Measurements from ENCODE around the gene LDLR. TPM values are rescaled to one million over a fixed set of nuclear protein-coding genes. Genes with fewer than 3 reads are reported as not detected.

Gene LDLR
- 124 TPM for total RNA-seq

DNA sequence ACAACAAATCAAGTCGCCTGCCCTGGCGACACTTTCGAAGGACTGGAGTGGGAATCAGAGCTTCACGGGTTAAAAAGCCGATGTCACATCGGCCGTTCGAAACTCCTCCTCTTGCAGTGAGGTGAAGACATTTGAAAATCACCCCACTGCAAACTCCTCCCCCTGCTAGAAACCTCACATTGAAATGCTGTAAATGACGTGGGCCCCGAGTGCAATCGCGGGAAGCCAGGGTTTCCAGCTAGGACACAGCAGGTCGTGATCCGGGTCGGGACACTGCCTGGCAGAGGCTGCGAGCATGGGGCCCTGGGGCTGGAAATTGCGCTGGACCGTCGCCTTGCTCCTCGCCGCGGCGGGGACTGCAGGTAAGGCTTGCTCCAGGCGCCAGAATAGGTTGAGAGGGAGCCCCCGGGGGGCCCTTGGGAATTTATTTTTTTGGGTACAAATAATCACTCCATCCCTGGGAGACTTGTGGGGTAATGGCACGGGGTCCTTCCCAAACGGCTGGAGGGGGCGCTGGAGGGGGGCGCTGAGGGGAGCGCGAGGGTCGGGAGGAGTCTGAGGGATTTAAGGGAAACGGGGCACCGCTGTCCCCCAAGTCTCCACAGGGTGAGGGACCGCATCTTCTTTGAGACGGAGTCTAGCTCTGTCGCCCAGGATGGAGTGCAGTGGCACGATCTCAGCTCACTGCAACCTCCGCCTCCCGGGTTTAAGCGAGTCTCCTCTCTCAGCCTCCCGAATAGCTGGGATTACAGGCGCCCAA, at the start of gene LDLR:
Gene LDLR, plus strand, starts transcription at position 210 of the 760 bp plus-strand sequence. Its CDS starts 86 bp downstream, at position 296.
- DNase-seq, result peak; percentile 93

DNA sequence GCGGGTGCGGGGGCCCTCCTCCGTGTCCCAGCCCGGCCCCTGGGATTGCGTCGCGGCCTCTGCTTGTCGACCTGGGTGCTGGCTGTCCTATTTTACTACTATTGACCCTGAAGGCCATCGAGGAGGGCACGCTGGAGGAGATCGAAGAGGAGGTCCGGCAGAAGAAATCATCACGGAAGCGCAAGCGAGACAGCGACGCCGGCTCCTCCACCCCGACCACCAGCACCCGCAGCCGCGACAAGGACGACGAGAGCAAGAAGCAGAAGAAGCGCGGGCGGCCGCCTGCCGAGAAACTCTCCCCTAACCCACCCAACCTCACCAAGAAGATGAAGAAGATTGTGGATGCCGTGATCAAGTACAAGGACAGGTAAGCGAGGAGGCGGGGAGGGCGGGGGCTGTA, 48.1 kb upstream of the LDLR start:
- no peak for DNase-seq

DNA sequence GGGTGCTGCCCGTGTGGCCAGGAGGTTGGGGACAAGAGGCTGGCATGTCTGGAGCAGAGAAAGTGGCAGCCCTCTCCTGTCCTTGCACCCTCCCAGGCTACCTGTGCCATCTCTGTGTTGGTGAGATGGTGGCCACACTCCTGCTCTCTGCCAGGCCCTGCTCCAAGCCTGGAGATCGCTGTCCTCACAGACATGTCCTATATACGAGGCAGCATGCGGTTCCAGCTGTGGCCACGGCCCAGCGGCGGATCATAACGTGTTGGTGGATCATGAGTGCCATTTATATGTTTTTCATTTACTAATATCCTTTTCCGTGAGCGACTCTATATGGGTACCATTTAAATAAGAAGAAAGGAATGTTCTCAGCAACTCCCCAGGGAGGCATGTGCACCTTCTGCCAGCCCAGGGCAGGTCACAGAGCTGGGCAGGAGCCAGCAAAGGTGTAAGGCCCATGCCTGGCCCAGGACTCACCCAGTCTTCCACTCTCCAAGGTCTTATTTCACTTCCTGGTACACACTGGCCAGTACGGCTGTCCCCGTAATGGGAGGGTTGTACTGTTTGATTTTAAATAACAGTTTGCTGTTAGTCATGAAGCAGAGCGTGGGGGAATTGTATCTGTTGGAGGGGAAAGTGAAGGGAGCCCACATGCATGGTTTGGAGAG, 47.2 kb upstream of the LDLR start:
- DNase-seq, result no peak

DNA sequence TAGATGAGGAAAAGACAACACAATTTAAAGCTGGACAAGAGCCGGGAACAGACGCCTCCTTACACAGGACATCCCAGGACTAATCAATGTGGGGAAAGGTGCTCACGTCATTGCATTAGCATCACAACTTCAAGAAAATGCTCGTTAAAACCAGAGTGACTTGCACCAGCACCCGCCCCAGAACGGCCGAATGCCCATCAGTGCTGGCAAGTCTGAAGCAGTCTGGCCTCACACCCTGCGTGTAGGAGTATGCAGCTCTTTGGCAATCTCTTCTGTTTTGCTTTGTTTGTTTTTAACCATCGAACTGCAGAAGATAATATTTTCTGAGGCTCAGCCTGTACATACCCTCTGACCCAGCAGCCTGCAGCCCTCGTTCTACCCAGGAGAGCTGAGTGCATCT, 44.8 kb upstream of the LDLR start:
- DNase-seq, result no peak

DNA sequence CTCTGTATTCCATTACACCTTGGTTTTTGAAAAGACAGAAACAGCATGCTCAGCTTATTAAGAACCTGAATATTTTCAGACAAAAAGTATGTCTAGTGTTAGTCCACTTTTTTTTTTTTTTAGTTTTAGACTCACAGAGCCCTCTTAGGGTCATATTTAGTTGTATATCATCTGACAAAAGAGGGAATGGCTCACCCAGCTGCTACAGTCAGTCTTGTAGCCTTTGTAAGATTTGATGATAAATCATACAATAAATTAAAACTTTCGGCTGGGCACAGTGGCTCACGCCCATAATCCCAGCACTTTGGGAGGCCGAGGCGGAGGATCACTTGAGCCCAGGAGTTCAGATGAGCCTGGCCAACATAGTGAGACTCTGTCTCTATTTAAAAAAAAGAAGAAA, 43.7 kb upstream of the LDLR start:
- DNase-seq, result no peak

DNA sequence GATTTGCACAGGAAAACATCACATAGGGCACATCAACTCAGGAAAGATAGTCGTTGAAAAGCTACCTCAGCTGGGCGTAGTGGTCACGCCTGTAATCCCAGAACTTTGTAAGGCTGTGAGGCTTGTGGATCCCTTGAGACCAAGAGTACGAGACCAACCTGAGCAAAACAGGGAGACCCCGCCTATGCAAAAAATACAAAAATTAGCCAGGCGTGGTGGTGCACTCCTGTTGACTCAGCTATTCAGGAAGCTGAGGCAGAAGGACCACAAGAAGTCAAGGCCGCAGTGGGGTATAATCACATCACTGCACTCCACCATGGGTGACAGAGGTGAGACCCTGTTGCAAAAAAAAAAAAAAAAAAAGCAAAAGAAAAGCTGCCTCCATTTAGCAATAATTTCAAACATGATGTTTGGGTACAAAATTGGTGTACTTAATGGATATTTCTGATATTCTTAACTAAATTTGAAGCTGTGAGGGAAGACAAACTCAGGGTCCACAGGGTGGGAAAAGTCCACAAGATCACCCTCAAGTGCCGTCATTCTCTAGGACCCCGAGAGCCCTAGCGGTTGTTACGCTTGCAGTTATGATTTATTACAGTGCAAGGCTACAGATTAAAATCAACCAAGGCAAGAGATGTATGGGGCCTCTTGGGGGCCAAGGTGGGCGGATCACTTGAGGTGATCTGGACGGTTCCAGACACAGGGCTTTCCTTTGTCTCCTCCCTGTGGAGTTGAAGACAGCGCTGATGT, 42.5 kb upstream of the LDLR start:
- no peak for DNase-seq

DNA sequence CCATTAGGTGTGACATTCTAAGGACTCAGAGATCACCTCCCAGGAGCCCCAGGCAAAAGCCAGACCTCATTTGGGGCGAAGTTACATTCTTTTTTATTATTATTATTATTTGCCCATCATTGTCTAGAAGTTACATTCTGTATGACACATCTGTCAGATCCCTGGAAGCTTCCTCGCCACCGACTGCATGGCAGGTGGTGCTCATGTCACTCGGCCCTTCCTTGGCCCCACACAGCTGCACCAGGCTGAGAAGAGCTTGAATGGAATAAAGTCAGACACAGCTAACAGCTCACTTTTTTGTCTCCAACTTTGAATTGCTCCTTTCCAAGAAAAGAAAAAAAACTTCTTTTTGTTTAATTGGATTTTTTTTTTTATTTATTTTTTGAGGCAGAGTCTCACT, 41.4 kb upstream of the LDLR start:
- no peak for DNase-seq

DNA sequence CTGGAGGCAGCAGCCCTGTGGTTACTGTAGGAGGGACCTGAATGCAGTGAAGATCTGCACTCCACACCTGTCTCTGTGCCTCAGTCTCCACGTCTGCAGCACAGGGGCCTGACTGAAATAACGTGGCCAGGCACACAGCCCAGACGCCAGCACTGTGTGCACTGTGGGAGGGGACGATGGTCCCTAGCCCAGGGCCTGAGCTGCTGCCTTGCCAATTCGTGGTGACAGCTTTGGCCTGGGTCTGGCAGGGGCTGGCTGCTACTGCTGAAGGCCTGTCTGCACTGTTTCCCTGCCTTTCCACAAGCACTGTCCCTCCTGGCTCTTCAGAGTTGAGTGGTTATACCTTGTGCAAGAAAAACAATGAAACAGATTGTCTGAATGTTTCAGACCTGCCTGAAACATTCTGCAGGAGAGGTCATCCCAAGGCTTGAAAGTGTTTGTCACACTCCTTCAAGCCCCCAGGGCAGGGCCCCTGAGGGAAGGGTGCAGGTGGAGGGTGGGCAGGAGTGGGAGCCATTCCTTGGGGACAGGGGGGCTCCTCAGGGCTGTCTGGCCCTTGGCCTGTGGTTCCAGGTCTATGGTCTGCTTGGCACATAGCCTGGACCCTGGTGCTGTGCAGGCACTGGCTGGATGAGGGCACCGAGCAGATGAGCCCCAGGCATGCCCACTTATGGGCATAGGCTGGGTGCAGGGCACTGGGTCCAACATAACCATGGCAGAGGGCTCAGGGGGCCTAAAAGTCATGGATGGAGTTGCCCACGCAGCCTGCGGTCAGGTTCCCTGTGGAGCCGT, 38.7 kb upstream of the LDLR start:
- no peak for DNase-seq

DNA sequence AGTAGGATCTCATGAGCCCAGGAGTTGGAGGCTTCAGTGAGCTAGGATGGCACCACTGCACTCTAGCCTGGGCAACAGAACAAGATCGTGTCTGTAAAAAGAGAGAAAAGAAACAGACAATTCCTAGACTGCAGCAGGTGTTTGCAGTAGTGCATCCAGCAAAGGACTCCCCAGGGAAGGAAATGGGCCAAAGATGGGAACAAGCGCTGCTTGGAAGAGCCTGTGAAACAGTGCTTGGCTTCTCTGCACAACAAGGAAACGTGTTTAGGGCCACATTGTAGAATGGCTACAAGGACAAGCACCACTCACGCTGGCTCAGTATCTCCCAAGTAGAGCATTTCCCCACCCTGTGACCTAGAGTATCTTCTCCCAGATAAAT, 35.5 kb upstream of the LDLR start:
- DNase-seq, result no peak

DNA sequence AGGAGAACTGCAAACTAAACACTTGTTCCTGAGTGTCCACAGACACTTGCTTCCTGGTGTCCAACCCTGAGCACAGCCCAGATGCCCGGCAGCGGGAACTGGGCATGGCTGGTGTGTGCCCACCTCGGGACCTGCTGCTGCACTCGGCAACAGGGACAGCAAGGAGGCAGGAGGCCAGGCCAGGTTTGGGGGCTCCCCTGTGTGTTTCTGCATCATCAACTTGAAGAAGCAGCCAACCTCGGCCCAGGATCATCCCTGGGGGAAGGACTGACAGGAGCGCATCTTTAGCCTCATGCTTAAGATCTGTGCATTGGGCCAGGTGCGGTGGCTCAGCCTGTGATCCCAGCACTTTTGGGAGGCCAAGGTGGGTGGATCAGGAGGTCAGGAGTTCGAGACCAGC, 35.1 kb upstream of the LDLR start:
- no peak for DNase-seq

DNA sequence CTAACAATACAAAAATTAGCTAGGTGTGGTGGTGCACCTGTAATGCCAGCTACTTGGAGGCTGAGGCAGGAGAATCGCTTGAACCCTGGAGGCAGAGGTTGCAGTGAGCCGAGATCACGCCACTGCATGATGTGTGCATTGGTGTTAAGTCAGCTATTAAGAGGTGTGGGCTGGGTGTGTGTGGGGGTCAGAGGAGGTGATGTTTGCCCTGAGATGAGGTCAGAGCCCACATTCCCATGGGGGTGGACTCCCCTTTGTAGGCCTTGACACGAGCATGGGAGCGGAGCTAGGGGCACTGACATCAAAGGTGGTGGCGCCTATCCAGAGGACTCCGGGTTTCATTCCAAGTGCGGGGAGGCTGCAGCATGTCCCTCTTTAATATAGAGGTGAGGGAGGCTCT, 34.6 kb upstream of the LDLR start:
- no peak for DNase-seq

DNA sequence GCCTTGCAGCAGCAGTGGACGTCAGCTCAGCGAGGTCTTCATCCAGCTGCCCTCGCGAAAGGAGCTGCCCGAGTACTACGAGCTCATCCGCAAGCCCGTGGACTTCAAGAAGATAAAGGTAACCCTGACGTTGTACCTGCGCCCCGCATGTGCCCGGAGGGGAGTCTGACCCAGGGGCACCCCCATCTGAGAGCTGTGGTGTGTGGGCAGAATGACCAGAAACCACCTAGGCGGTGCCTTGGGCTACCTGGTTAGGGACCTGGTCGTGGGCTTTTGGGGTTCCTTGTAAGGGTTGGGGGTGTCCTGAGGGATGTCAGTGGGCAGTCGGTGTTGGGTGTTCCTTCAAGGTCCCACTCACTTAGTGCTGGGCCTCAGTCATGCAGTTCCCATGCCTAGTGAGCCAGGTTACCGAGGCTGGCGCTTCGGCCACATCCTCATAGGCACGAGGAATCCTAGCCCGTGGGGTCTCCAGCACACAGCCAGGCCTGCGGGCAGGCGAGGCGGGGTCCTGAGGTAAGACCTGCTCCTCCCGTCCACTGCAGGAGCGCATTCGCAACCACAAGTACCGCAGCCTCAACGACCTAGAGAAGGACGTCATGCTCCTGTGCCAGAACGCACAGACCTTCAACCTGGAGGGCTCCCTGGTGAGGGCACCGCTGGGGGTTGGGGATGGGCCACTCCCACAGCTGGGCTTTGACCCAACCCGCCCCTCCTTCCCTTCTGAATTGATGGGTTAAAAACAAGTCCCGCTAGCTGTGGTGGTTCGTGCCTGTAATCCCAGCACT, 30.8 kb upstream of the LDLR start:
- no peak for DNase-seq

DNA sequence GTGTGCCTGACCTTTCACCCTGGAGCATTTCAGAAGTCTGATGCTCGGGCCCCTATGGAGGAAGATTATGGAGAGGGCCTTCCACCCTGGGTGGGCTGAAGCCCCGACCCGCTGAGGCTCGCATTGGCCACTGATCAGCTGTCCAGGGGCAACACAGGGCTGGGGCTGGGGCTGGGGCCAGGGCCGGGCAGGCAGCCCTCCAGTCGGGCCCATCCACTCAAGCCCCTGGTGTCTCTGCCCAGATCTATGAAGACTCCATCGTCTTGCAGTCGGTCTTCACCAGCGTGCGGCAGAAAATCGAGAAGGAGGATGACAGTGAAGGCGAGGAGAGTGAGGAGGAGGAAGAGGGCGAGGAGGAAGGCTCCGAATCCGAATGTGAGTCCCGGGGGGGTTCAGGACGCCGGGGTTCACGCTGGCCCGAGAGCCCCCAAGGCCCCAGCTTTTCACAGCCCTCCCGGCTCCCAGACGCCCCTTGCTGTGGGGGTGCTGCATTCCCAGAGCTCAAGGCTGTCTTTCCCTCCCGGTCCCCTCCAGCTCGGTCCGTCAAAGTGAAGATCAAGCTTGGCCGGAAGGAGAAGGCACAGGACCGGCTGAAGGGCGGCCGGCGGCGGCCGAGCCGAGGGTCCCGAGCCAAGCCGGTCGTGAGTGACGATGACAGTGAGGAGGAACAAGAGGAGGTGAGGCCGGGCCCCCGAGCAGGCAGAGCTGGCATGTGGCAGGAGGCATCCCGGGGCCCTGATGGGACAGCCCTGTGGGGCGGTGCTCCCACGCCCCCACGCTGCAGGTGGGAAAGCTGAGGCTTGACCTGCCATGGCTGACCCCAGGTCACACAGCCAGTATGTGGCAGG, 29.5 kb upstream of the LDLR start:
- DNase-seq, result no peak

DNA sequence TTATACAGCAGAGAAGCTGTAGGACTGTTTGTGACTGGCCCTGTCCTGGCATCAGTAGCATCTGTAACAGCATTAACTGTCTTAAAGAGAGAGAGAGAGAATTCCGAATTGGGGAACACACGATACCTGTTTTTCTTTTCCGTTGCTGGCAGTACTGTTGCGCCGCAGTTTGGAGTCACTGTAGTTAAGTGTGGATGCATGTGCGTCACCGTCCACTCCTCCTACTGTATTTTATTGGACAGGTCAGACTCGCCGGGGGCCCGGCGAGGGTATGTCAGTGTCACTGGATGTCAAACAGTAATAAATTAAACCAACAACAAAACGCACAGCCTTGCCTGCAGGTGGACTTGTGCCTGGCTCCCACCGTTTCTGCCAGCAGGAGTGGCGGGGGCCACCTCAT, 27.3 kb upstream of the LDLR start:
- DNase-seq, result no peak

DNA sequence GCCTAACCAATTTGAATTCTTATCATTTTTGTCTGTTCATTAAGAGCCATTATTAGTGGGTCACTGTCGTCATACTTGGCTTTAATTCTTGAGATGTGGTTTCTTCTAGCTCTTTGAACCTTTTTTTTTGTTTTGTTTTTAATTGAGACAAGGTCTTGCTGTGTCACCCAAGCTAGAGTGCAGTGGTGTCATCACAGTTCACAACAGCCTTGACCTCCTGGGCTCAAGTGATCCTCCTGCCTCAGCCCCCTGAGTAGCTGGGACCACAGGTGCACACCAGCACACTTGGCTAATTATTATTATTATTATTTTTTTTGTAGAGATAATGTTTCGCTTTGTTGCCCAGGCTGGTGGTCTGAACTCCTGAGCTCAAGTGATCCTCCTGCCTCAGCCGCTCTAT, 25.8 kb upstream of the LDLR start:
- DNase-seq, result no peak

DNA sequence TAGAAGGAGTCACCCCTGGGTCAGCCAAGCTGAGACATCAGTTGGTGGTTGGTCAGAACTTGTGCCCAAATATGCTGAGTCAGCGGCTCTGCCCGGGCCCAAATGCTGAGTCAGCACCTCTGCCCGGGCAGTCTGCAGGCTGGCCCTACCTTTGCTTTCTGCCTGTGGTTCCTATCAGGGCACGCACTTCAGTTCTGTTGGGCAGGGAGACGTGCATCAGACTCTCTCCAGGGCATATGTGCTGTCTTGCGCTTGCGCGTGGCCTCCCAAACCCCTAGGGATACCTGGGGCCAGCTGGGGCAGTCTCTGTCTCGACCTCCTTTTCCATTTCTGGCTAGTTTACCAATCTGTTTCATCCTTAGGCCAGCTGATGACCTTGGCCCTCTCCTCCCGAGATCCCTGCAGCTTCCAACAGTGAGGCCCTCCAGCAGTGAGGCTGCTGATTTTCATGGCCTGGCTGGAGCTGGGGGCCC, 24.4 kb upstream of the LDLR start:
- no peak for DNase-seq

DNA sequence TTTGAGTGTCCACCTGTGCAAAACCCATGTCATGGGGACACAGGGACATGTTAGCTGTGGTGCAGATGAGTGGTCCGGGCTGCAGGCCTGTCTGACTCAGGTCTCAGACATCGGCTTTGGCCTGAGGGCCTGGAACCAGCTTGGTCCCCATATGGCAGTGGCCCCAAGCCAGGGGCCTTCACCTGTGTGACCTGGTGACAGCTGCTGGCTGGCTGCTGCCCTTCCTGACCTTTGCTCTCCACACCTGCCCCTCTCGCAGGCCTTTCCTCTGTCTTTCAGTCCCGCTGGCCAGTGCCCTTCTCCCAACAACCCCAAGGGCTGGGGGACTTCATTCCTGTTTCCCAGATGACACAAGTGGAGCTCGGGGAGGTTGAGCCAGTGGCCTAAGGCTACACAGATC, 22.9 kb upstream of the LDLR start:
- no peak for DNase-seq

DNA sequence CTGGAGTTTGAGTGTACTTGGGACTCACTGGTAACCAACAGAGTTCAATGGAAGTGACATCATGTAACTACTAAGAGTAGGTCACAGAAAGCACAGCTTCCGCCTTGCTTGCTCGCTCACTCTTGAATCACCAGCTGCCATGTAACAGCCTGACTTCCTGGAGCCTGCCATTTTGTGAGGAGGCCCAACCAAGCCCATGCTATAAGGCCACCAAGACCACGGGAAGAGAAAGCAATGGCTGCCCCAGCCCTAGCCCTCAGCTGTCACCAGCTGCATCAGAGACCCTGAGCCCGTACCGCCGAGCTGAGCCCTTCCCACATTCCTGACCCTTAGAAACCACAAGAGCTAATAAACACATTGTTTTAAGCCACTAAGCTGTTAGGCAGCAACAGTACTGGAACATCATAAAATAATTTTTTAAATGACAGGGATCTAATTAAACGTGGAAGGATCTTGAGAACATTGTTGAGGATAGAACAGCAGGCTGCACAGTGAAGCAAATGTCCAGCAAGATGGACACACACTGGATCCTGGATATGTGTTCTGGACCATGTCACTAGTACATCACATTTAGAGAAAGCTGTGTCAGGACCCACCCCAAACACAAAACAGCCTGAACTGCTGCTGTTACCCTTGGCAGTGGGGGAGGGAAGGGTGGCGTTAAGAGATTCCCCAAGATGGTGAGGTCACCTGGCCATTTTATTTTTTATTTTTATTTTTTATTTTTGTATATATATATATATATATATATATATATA, 21.7 kb upstream of the LDLR start:
- DNase-seq, result no peak

DNA sequence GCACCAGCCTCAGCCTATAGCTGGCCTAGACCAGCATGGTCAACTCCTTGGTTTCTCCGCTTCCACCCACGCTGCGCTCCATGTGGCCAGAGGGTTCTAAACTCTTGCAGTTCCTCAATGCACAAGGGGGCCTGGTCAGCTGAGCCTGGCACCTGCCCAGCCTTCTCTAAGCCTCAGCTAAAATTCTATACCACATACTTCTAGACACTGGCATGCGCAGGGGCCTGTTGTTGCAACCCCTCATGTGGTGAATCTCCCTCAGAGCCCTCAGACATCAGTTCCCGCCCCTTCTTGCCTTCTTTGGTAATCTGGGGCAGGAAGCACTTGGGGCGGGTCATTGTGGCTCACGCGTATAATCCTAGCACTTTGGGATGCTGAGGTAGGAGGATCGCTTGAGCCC, 19.7 kb upstream of the LDLR start:
- DNase-seq, result no peak

DNA sequence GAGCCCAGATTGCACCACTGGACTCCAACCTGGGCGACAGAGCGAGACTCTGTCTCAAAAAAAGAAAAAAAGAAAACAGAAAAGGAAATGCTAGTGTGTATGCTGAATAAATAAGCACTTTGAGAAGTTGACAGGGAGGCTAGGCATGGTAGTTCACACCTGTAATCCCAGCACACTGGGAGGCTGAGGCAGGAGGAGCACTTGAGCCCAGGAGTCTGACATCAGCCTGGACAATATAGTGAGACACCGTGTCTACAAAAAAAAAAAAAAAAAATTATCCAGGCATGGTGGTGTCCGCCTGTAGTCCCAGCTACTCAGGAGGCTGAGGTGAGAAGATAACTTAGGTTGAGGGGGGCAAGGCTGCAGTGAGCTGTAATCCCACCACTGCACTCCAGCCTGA, 19.1 kb upstream of the LDLR start:
- no peak for DNase-seq
